Endothelial cell of umbilical vein (primary cell): ENCODE results near the gene POFUT2.

Experiments
- CTCF ChIP-seq, 2 donors: IDR thresholded peaks; 1 replicate in 1 of 2; 2 replicates in 1 of 2; pipeline ENCODE4 v1.5.1; 2011; ENCODE audit warnings: low read length in 2 of 2, mild to moderate bottlenecking in 2 of 2, moderate library complexity in 2 of 2, control low read depth in 1 of 2, inconsistent platforms in 1 of 2, low read depth in 1 of 2; ENCODE audit not compliant: insufficient read depth in 1 of 2; ENCODE audit errors: extremely low read depth in 1 of 2
- POLR2A ChIP-seq: IDR thresholded peaks from 2 replicates; pipeline ENCODE4 v1.6.1; 2012; ENCODE audit warnings: low read depth, mild to moderate bottlenecking, control low read depth, low read length
- POLR2AphosphoS5 ChIP-seq: IDR thresholded peaks from 2 replicates; pipeline ENCODE4 v1.6.1; 2012; ENCODE audit warnings: low read depth, mild to moderate bottlenecking, control low read depth, low read length, moderate library complexity; ENCODE audit not compliant: insufficient read depth
- TF ChIP-seq, protein P1 (sequence below): IDR thresholded peaks from 2 replicates; pipeline ENCODE4 v1.6.1; 2011; ENCODE audit not compliant: insufficient read depth, insufficient read length

- TF ChIP-seq POLR2AphosphoS5 (no peak), CTCF (IDR thresholded peaks at IDR 0.05; ENCODE audit: extremely low read depth in 1 of 2, insufficient read depth in 1 of 2, low read depth in 1 of 2, low read length in 2 of 2) (no peak), POLR2A (no peak)
- TF ChIP-seq, protein P1, sequence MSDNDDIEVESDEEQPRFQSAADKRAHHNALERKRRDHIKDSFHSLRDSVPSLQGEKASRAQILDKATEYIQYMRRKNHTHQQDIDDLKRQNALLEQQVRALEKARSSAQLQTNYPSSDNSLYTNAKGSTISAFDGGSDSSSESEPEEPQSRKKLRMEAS: no peak
Observed at GRCh38 chr21:45283035-45283610, 4.6 kb downstream of the POFUT2 start.
